GM12878 (cell line): ENCODE results near the gene CDH4. TPM values are rescaled to one million over a fixed set of nuclear protein-coding genes. Genes with fewer than 3 reads are reported as not detected.

ENCODE experiments used
- ATAC-seq: fragments of 200-7000 bp; cut with Tn5 transposase; 3 replicates; pipeline ENCODE4 v1.9.1; 2020; ENCODE audit warnings: mild to moderate bottlenecking, moderate library complexity
- BruUV-seq: library from RNA; stranded (reverse); fragments of 400-500 nt; replicated peaks from 2 replicates; lab custom pipeline; 2021; lab: Mats Ljungman, UMichigan
- CTCF ChIA-PET: fragments of 300-600 bp; sonication (Branson Sonifier 250); formaldehyde crosslinking; extraction: SDS; loops from one replicate; lab custom pipeline; 2021; ENCODE audit warnings: inconsistent platforms; lab: Yijun Ruan, JAX
- POLR2A ChIA-PET: fragments of 350-600 bp; formaldehyde crosslinking; extraction: SDS; loops from one replicate; lab custom pipeline; 2021; ENCODE audit warnings: inconsistent platforms; lab: Charles Lee
- RAD21 ChIA-PET: fragments of 300-600 bp; sonication (Branson Sonifier 250); formaldehyde crosslinking; loops from one replicate; lab custom pipeline; 2023; ENCODE audit warnings: antibody characterized with exemption; ENCODE audit not compliant: unreplicated experiment; lab: Charles Lee
- SMC1A ChIA-PET: fragments of 300-600 bp; sonication (Branson Sonifier 250); formaldehyde crosslinking; loops from one replicate; lab custom pipeline; 2023; ENCODE audit not compliant: unreplicated experiment, uncharacterized antibody; lab: Charles Lee
- DNase-seq: peaks from one replicate; pipeline ENCODE4 v3.0.0-alpha.2; 2011; ENCODE audit warnings: low read depth, low spot score
- FAIRE-seq: peaks from 3 replicates; lab custom pipeline; 2011; peaks lifted over from hg19 to GRCh38; lab: Jason Lieb, UNC
- H2AFZ ChIP-seq: 2 replicates; pipeline ENCODE4 v1.6.0; 2011; ENCODE audit warnings: low read depth, low read length, control low read depth; ENCODE audit not compliant: control insufficient read depth
- H3K27ac ChIP-seq: 2 replicates; pipeline ENCODE4 v1.5.1; 2011; ENCODE audit warnings: control low read depth; ENCODE audit not compliant: control insufficient read depth, insufficient read depth
- H3K27me3 ChIP-seq, 2 experiments: replicated peaks in 1 of 2; 2 replicates each; pipeline versions ENCODE4 v1.6.0 to v1.6.1; 2011; ENCODE audit warnings: low read length in 1 of 2; ENCODE audit not compliant: control insufficient read depth in 2 of 2, insufficient read depth in 2 of 2
- H3K36me3 ChIP-seq, 2 experiments: 2 replicates each; pipeline ENCODE4 v1.5.1; 2011; ENCODE audit warnings: low read length in 1 of 2; ENCODE audit not compliant: control insufficient read depth in 2 of 2, insufficient read depth in 2 of 2
- H3K4me1 ChIP-seq: 2 replicates; pipeline ENCODE4 v1.6.1; 2011; ENCODE audit warnings: mild to moderate bottlenecking, low read length, moderate library complexity, mixed read lengths; ENCODE audit not compliant: control insufficient read depth, insufficient read depth
- H3K4me2 ChIP-seq: 2 replicates; pipeline ENCODE4 v1.6.0; 2011; ENCODE audit warnings: control low read depth; ENCODE audit not compliant: control insufficient read depth, insufficient read depth
- H3K4me3 ChIP-seq: fragments of 200-600 bp; sonication (generic); 2 replicates; pipeline ENCODE4 v1.5.1; 2016
- H3K79me2 ChIP-seq: 2 replicates; pipeline ENCODE4 v1.6.0; 2011; ENCODE audit warnings: low read length; ENCODE audit not compliant: control insufficient read depth, insufficient read depth
- H3K9ac ChIP-seq: 2 replicates; pipeline ENCODE4 v1.8.0; 2011; ENCODE audit warnings: low read length, control low read depth, mixed read lengths; ENCODE audit not compliant: control insufficient read depth, insufficient read depth
- H3K9me3 ChIP-seq: replicated peaks from 3 replicates; pipeline ENCODE4 v1.5.1; 2011; ENCODE audit warnings: mild to moderate bottlenecking, low read length; ENCODE audit not compliant: control insufficient read depth, insufficient read depth
- H4K20me1 ChIP-seq: 2 replicates; pipeline ENCODE4 v1.6.0; 2011; ENCODE audit not compliant: control insufficient read depth, insufficient read depth
- BHLHE40 ChIP-seq, 2 experiments: fragments of 450-650 bp in 1 of 2; IDR thresholded peaks; 2 replicates each; pipeline ENCODE4 v1.6.1; 2011 to 2017; ENCODE audit warnings: low read depth in 2 of 2, borderline replicate concordance in 1 of 2, improper control_type of control experiment in 1 of 2, low read length in 1 of 2, mild to moderate bottlenecking in 1 of 2
- CBX3 ChIP-seq: fragments of 200-600 bp; sonication (generic); IDR thresholded peaks from 2 replicates; pipeline ENCODE4 v1.6.1; 2016; ENCODE audit warnings: low read depth, borderline replicate concordance
- ESRRA ChIP-seq: IDR thresholded peaks from 2 replicates; pipeline ENCODE4 v1.6.1; 2012; ENCODE audit warnings: mild to moderate bottlenecking, low read length, improper control_type of control experiment
- HCFC1 ChIP-seq: fragments of 150-350 bp; IDR thresholded peaks from 2 replicates; pipeline ENCODE4 v1.6.1; 2014; ENCODE audit warnings: low read length
- PAX5 ChIP-seq: IDR thresholded peaks from 2 replicates; pipeline ENCODE4 v1.6.1; 2011; ENCODE audit warnings: low read depth, low read length, borderline replicate concordance
- RCOR1 ChIP-seq: conservative IDR thresholded peaks from 2 replicates; pipeline ENCODE4 v1.6.1; 2012; ENCODE audit warnings: low read depth, low read length, improper control_type of control experiment
- SPI1 ChIP-seq: IDR thresholded peaks from 2 replicates; pipeline ENCODE4 v1.6.1; 2011; ENCODE audit warnings: low read depth, mild to moderate bottlenecking, low read length, moderate library complexity, borderline replicate concordance; ENCODE audit not compliant: insufficient read depth
- ZNF274 ChIP-seq: IDR thresholded peaks from one replicate; pipeline ENCODE4 v1.8.0; 2011; ENCODE audit not compliant: insufficient read length, insufficient read depth
- ZNF687 ChIP-seq: fragments of 450-650 bp; IDR thresholded peaks from 2 replicates; pipeline ENCODE4 v1.6.1; 2017; ENCODE audit warnings: mild to moderate bottlenecking, moderate library complexity
- WGBS: methylation state at CpG from one replicate; pipeline ENCODE4 v1.1.6; 2016; ENCODE audit warnings: low lambda C conversion rate; ENCODE audit not compliant: insufficient replicate concordance, insufficient coverage; ENCODE audit errors: missing lambda C conversion rate; 5-methylcytosine and 5-hydroxymethylcytosine counted together
- in situ Hi-C: fragments of 300-500 bp; cut with MboI; formaldehyde crosslinking; loops from 9 replicates; pipeline ENCODE4 v1.14.3; 2018; ENCODE audit warnings: mixed read lengths
- intact Hi-C: fragments of 100-400 bp; cut with micrococcal nuclease; formaldehyde crosslinking; loops from one replicate; pipeline ENCODE4 v1.14.2; 2022; ENCODE audit not compliant: unreplicated experiment
- polyA plus RNA-seq, 11 experiments: library from polyadenylated mRNA; depleted of rRNA in 4 of 11; unstranded in 6 of 11; stranded (reverse) in 5 of 11; fragments of >200 nt; fragmentation: Nextera tagmentation in 4 of 11; fragmentation: Illumina TruSeq in 1 of 11; extraction: Ambion mirVana in 4 of 11; extraction: Trizol in 1 of 11; gene quantifications; 1 replicate in 1 of 11; 2 replicates in 10 of 11; pipeline versions ENCODE4 v1.2.1 to v1.2.3, GENCODE V29; 2011 to 2016; ENCODE audit warnings: inconsistent platforms in 2 of 11, missing spikeins in 2 of 11, low read depth in 1 of 11
- total RNA-seq, 4 experiments: library from RNA; depleted of rRNA in 3 of 4; stranded (reverse); fragments of >200 nt in 3 of 4; fragmentation: Illumina TruSeq in 1 of 4; extraction: Trizol in 1 of 4; gene quantifications; 2 replicates each; pipeline versions ENCODE4 v1.2.1 to v1.2.3, GENCODE V29; 2013 to 2021

CDH4 gene
- total and polyA plus RNA-seq, 10 of the 15 experiments (the other 5 are each of a cell fraction or from before 2014, with no cell fraction given) = not detected

DNA sequence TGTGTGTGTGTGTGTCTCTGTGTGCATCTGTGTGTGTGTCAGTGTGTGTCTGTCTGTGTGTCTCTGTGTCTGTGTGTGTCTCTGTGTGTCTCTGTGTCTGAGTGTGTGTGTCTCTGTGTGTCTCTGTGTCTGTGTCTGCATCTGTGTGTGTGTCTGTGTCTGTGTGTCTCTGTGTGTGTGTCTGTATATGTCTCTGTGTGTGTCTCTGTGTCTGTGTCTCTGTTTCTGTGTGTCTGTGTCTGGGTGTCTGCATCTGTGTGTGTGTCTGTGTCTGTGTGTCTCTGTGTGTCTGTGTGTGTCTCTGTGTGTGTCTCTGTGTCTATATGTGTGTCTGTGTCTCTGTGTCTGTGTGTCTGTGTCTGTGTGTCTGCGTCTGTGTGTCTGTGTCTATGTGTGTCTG is 605.8 kb downstream of the CDH4 start (continued):
- TF ChIP-seq SPI1 = no peak
- TF ChIP-seq RCOR1 = no peak

DNA sequence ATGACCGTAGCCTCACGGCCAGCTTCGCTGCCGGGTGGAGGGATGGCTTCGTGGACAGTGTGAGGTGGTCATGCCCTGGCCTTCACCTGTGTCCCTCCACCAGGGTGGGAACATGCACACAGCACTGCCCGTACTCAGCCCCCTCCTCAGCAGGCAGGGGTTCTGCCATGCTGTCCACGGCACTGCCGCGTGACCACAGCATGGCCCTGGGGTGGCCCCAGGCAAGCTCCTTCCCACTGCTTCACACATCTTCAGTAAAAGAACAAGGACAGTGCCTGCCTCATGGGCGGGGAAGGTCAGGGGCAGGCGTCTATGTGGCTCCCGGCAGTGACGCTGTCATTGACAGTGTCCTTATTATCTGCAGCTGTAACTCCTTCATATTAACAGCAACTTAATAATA is 607.7 kb downstream of the CDH4 start:
- ATAC-seq (no peak), DNase-seq (no peak), FAIRE-seq (no peak)
- Histone ChIP-seq H2AFZ (no peak overlapping the region), H3K9me3 (no peaks in the 10 kb centered on the region; the same call in 2 of the 3 replicates), H4K20me1 (no peaks in the 10 kb centered on the region), H3K36me3 (no peaks in the 10 kb centered on the region), H3K27me3 (no peaks in the 10 kb centered on the region; a peak in 1 of 4 replicates), H3K27ac (no peak overlapping the region), H3K9ac (no peak overlapping the region), H3K79me2 (no peaks in the 10 kb centered on the region), H3K4me1 (no peaks in the 10 kb centered on the region), H3K4me2 (no peak overlapping the region), H3K4me3 (no peak overlapping the region)
- ChIA-PET RAD21 (no interaction called here), CTCF (no interaction called here), SMC1A (no interaction called here), POLR2A (no interaction called here)
- in situ Hi-C loops (loop anchor here (5.0 kb wide), 1 partner anchor 48 kb away; no protein-coding TSS in a partner anchor), intact Hi-C loops (no loop called here)
- BruUV-seq = no TSS peak
- WGBS = 71% methylated on average over 13 of the region's 13 CpGs
- TF ChIP-seq PAX5 = no peak
- no peak for TF ChIP-seq CBX3
- TF ChIP-seq BHLHE40 (IDR thresholded peaks at IDR 0.05; ENCODE audit: borderline replicate concordance in 1 of 2, low read depth in 2 of 2, low read length in 1 of 2) = no peak
- TF ChIP-seq ZNF274 = no peak
- TF ChIP-seq HCFC1 = no peak
- TF ChIP-seq ESRRA = no peak
- no peak for TF ChIP-seq ZNF687
